HepG2 (cell line): Measurements from ENCODE around the gene NPBWR2. TPM values are rescaled to one million over a fixed set of nuclear protein-coding genes. Genes with fewer than 3 reads are reported as not detected.

Experiments used
- BHLHE40 ChIP-seq: IDR thresholded peaks from 2 replicates; pipeline ENCODE4 v1.6.1; 2011; ENCODE audit warnings: low read length, improper control_type of control experiment
- BRD4 ChIP-seq: sonication (generic); formaldehyde crosslinking; IDR thresholded peaks from 2 replicates; pipeline ENCODE4 v1.4.0; 2020; ENCODE audit warnings: missing genetic modification reagents
- CREM ChIP-seq, 2 experiments: sonication (generic) in 1 of 2; formaldehyde crosslinking in 1 of 2; IDR thresholded peaks; 2 replicates each; pipeline versions ENCODE4 v1.4.0 to v1.6.1; 2016 to 2020; ENCODE audit warnings: antibody characterized with exemption in 1 of 2, mild to moderate bottlenecking in 1 of 2, missing genetic modification reagents in 1 of 2
- HINFP ChIP-seq: sonication (generic); formaldehyde crosslinking; IDR thresholded peaks from 2 replicates; pipeline ENCODE4 v1.4.0; 2020; ENCODE audit warnings: low read depth, mild to moderate bottlenecking, missing genetic modification reagents
- JDP2 ChIP-seq: sonication (generic); formaldehyde crosslinking; IDR thresholded peaks from 2 replicates; pipeline ENCODE4 v1.8.1; 2022; ENCODE audit warnings: missing genetic modification reagents, borderline replicate concordance
- JUNB ChIP-seq: sonication (generic); formaldehyde crosslinking; IDR thresholded peaks from 2 replicates; pipeline ENCODE4 v1.8.0; 2022; ENCODE audit warnings: missing genetic modification reagents, mild to moderate bottlenecking, borderline replicate concordance
- NR2F2 ChIP-seq: IDR thresholded peaks from 2 replicates; pipeline ENCODE4 v1.6.1; 2012; ENCODE audit warnings: low read depth, inconsistent platforms, borderline replicate concordance
- PITX1 ChIP-seq: sonication (generic); formaldehyde crosslinking; IDR thresholded peaks from 2 replicates; pipeline ENCODE4 v1.5.1; 2020; ENCODE audit warnings: mild to moderate bottlenecking, missing genetic modification reagents
- PRDM10 ChIP-seq: sonication (generic); formaldehyde crosslinking; IDR thresholded peaks from 2 replicates; pipeline ENCODE4 v1.4.0; 2020; ENCODE audit warnings: low read depth, missing genetic modification reagents
- TBX3 ChIP-seq: fragments of 450-650 bp; IDR thresholded peaks from 2 replicates; pipeline ENCODE4 v1.6.1; 2017; ENCODE audit warnings: antibody characterized with exemption, mild to moderate bottlenecking, inconsistent platforms, borderline replicate concordance
- TEF ChIP-seq: sonication (generic); formaldehyde crosslinking; IDR thresholded peaks from 2 replicates; pipeline ENCODE4 v1.5.0; 2020; ENCODE audit warnings: missing genetic modification reagents
- TSC22D2 ChIP-seq: sonication (generic); formaldehyde crosslinking; IDR thresholded peaks from 2 replicates; pipeline ENCODE4 v1.5.1; 2020; ENCODE audit warnings: missing genetic modification reagents, mild to moderate bottlenecking, borderline replicate concordance
- YEATS4 ChIP-seq: sonication (generic); formaldehyde crosslinking; IDR thresholded peaks from 2 replicates; pipeline ENCODE4 v1.4.0; 2020; ENCODE audit warnings: missing genetic modification reagents, borderline replicate concordance
- ZKSCAN5 ChIP-seq: sonication (generic); formaldehyde crosslinking; IDR thresholded peaks from 2 replicates; pipeline ENCODE4 v1.5.1; 2020; ENCODE audit warnings: mild to moderate bottlenecking, missing genetic modification reagents
- ZNF766 ChIP-seq: sonication (generic); formaldehyde crosslinking; IDR thresholded peaks from 2 replicates; pipeline ENCODE4 v1.5.0; 2020; ENCODE audit warnings: missing genetic modification reagents, borderline replicate concordance
- ZNF775 ChIP-seq: sonication (generic); formaldehyde crosslinking; IDR thresholded peaks from 2 replicates; pipeline ENCODE4 v1.4.0; 2020; ENCODE audit warnings: missing genetic modification reagents, mild to moderate bottlenecking, moderate library complexity, borderline replicate concordance
- polyA plus RNA-seq, 8 experiments: library from polyadenylated mRNA; depleted of rRNA in 3 of 8; stranded (reverse) in 7 of 8; unstranded in 1 of 8; fragments of >200 nt; fragmentation: Illumina TruSeq in 4 of 8; extraction: Trizol in 4 of 8; gene quantifications; 2 replicates each; pipeline versions ENCODE4 v1.2.1 to v1.2.3, GENCODE V29; 2011 to 2016; ENCODE audit warnings: low read depth in 4 of 8, missing spikeins in 1 of 8, mixed read lengths in 1 of 8; ENCODE audit not compliant: insufficient read depth in 1 of 8
- total RNA-seq, 5 experiments: library from RNA; depleted of rRNA; stranded (reverse); fragments of >200 nt; fragmentation: Illumina TruSeq; extraction: Trizol; gene quantifications; 2 replicates each; pipeline ENCODE4 v1.2.3, GENCODE V29; 2016; ENCODE audit warnings: low read depth in 1 of 5
- TF ChIP-seq, protein P1 (sequence below): sonication (generic); formaldehyde crosslinking; conservative IDR thresholded peaks from 2 replicates; pipeline ENCODE4 v1.5.0; 2020; ENCODE audit warnings: missing genetic modification reagents
- TF ChIP-seq, protein P2 (sequence below): IDR thresholded peaks from 2 replicates; pipeline ENCODE4 v1.6.1; 2016; ENCODE audit warnings: control low read depth
- TF ChIP-seq, protein P3 (sequence below): sonication (generic); formaldehyde crosslinking; IDR thresholded peaks from 2 replicates; pipeline ENCODE4 v1.5.1; 2020; ENCODE audit warnings: missing genetic modification reagents, mild to moderate bottlenecking, borderline replicate concordance

NPBWR2 gene
- total and polyA plus RNA-seq, 2 of the 13 experiments (the other 11 are each of a cell fraction or from before 2014, with no cell fraction given): not detected

GRCh38 chr20:64101731-64102621, 5.4 kb downstream of the NPBWR2 start (continued):
- TF ChIP-seq JUNB (no peak), BRD4 (CRISPR knock-in tag) (no peak), TEF (no peak), BHLHE40 (no peak), TBX3 (no peak), YEATS4 (CRISPR knock-in tag) (no peak), JDP2 (CRISPR knock-in tag) (no peak), ZNF775 (CRISPR knock-in tag) (no peak), PRDM10 (CRISPR knock-in tag) (no peak), NR2F2 (no peak), PITX1 (no peak), ZKSCAN5 (CRISPR knock-in tag) (no peak), CREM (IDR thresholded peaks at IDR 0.05) (no peak), CREM (CRISPR knock-in tag; IDR thresholded peaks at IDR 0.05) (no peak), TSC22D2 (no peak), ZNF766 (CRISPR knock-in tag) (no peak), HINFP (no peak)
- TF ChIP-seq, protein P1, sequence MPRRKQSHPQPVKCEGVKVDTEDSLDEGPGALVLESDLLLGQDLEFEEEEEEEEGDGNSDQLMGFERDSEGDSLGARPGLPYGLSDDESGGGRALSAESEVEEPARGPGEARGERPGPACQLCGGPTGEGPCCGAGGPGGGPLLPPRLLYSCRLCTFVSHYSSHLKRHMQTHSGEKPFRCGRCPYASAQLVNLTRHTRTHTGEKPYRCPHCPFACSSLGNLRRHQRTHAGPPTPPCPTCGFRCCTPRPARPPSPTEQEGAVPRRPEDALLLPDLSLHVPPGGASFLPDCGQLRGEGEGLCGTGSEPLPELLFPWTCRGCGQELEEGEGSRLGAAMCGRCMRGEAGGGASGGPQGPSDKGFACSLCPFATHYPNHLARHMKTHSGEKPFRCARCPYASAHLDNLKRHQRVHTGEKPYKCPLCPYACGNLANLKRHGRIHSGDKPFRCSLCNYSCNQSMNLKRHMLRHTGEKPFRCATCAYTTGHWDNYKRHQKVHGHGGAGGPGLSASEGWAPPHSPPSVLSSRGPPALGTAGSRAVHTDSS (CRISPR knock-in tag): no peak
- TF ChIP-seq, protein P2, sequence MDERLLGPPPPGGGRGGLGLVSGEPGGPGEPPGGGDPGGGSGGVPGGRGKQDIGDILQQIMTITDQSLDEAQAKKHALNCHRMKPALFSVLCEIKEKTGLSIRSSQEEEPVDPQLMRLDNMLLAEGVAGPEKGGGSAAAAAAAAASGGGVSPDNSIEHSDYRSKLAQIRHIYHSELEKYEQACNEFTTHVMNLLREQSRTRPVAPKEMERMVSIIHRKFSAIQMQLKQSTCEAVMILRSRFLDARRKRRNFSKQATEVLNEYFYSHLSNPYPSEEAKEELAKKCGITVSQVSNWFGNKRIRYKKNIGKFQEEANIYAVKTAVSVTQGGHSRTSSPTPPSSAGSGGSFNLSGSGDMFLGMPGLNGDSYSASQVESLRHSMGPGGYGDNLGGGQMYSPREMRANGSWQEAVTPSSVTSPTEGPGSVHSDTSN (CRISPR knock-in tag): no peak
- TF ChIP-seq, protein P3, sequence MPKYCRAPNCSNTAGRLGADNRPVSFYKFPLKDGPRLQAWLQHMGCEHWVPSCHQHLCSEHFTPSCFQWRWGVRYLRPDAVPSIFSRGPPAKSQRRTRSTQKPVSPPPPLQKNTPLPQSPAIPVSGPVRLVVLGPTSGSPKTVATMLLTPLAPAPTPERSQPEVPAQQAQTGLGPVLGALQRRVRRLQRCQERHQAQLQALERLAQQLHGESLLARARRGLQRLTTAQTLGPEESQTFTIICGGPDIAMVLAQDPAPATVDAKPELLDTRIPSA (CRISPR knock-in tag): no peak
